Fibroblast of skin of left quadriceps (primary cell): Measurements from ENCODE around the gene TCERG1L.

Source experiments
- DNase-seq, 2 experiments: peaks; one replicate each; pipeline ENCODE4 v3.0.0-alpha.2; 2013; ENCODE audit warnings: low read depth in 2 of 2

TCERG1L gene

DNA sequence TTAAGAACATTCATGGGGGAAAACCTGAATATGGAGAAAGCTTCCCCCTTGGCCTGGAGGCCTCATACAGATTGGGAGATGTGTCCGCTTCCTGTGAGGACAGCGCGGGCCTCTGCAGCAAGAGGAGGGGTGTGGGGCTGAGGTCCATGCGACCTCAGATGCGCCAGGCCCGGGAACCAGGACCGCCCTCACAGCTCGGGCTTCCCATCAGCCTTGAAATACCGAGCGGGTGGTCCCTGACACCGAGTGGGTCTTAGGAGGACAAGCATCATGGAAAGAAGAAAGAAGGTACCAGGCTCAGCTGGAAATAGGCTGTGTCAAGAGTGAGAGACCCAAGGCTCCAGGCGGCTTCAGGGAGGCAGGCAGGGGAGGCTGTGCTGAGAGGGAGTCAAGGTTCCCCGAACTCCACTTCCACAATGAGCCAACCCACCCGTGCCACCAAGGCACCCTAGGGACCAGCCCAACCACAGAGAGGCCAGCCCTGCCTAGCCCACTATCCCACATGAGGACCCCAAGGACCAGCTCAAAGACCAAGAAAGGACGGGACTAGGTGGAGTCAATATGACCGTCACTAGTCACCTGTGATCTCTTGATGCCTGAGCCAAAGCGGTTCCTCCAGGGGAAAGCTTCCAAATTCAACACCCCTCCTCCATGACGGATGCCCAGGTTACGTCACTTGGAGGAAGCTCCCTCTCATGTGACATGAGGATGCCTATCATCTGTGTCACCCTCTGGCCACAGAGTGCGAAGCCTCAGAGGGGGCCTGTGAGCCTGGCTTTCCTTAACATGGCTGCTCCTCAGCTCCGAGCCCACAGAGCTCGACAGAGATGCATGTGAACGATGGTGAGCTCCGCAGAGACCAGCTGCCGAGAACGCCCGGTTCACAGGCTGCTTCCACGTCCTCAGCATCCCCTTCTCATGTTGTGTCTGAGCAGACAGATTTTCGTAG lies 103.7 kb downstream of the TCERG1L start:
- DNase-seq, result no peak

DNA sequence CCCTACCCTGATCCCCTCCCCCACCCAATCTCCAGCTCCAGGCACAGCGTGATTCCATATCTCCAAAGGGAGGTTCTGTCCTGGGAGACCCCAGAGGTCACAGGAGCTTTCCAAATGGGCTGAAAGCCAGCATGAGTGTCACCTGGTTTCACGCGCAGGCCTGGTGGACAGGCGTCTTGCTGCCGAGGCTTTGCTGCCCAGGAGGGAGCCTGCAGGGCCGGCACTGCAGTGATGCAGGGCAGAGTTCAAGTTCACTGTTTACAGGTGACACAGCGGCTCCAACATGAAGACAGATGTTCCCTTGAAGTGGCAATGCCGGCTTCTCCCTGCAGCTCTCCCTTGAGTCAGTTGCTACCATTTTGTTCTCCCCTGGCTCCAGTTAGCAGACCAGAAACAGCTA lies 104.3 kb downstream of the TCERG1L start:
- DNase-seq, result no peak

- no peak for DNase-seq
These were observed 105.2 kb downstream of the TCERG1L start for GRCh38 chr10:131206111-131206995.

- DNase-seq, result no peak
These were observed 106.0 kb downstream of the TCERG1L start for GRCh38 chr10:131205556-131205955.

DNA sequence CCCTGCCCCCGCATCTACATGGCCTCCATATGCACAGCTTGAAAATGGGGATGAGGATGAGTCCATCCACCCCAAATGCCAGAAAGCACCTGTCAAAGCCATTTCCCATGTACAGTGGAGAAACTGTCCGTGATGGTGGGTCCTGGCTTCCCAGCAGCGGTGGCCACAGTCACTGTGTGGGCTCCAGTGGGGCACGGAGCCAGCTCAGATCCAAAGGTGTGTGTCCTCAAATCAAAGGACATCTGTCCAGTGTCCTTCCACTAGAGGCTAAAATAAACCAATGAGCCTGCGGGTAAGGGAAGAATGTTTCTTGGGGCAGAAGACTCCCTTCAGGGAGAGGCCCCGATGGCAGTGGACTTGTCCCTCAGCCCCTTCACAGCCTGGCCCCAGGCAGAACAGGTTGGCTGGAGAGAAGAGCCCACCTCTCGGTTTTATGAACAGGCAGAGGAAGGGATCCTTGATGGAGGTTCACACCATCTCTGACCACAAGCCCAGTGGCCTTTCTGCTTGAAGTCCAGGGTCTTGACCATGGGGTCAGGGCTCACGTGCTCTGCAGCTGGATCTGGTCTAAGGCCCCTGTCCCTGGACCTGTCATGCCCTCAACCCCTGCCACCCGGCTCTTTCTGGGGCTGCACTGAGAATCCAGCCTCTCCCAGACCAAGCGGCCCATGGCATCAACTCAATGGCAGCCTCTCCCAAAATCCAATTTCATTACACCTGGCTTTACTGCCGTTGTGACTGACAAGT lies 106.9 kb downstream of the TCERG1L start:
- no peak for DNase-seq

- no peak for DNase-seq
These were observed 107.8 kb downstream of the TCERG1L start for GRCh38 chr10:131203456-131204357.

DNA sequence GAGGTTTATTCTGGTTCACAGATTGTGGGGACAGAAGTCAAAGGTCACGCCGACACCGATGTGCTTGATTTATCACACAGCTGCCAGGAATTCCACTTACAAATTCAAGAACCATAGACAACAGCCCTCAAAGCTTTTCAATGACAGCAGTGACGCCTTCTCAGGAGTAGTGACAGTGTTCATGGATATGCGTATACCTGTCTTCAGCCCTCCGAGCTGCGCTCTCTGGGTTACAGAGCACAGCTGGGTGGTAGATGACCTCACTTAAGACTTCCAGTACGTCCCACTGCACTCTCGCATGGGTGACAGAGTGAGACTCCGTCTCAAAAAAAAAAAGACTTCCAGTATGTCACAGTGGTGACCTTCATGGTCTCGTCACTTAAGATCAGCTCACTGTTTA lies 108.5 kb downstream of the TCERG1L start:
- no peak for DNase-seq

GRCh38 chr10:131201741-131202515 lies 109.6 kb downstream of the TCERG1L start:
- no peak for DNase-seq

GRCh38 chr10:131200856-131201470 lies 110.6 kb downstream of the TCERG1L start:
- no peak for DNase-seq

GRCh38 chr10:131199646-131200045 lies 111.9 kb downstream of the TCERG1L start:
- no peak for DNase-seq

DNA sequence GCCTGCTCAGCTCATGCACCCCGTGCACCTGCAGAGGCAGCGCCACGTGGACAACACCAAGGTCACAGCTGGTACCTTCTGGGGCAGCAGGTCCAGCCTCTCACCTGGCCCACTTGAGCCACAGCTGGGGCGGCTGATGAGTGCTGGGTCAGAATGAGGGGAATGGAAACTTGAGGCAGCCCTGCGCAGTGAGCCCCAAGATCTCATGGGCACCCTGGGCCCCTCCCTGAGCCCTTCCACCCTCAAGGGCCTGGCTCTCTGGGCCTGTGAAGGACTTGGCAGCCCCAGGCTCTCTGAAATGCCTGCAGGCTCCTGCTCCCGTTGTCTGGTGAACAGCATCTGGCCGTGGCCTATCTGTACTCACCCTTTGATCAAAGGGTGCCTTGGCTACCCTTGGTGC lies 112.7 kb downstream of the TCERG1L start:
- no peak for DNase-seq

DNA sequence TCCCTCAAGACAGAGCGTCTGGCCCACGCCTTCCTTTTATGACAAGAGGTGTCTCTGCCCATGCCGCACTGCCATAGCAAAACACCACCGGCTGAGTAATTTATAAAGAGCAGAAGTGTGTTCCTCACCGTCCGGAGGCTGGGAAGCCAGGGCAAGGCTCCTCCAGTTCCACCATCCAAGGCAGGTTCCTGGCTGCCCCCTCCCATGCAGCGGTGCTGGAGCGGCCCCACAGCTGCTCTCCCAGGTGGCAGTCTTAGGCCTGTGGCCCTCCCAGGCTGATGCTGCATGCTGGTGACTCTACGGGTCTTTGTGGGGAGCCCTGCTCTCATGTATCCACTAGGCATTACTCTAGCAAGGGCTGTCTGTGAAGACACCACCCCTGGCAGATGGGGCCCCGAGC lies 113.1 kb downstream of the TCERG1L start:
- no peak for DNase-seq

DNA sequence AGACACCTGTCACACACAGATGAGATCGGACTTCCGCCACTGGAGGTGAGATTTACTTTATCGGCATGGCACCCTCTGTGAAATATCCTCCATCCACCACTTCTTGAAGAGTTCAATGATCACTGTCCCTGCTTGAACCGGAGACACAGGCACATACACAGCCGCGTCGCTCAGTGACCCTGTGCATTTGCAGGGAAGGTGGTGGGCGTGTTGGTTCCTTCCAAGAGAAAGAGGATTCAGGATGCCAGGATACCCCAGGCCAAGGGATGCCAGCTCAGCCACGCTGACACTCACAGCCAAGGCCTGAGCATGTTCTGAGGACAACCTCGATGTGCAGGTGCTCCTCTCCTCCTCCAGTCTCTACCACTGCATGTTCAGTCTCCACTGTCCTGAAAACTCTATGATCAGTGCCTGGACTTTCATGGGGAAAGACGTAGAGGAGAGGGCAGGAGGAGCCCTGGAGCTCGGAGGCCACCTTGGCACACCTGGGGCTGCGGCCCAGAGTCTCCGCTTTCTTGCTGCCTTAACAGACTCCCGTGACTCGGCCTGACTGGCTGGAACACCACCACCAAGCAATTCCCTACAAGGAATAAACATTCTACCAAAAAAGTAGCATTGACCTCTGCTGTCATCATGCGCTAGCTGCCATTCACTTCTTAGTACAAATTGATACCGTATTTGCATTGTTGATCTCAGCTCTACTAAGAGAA lies 115.2 kb downstream of the TCERG1L start:
- DNase-seq, result no peak

DNA sequence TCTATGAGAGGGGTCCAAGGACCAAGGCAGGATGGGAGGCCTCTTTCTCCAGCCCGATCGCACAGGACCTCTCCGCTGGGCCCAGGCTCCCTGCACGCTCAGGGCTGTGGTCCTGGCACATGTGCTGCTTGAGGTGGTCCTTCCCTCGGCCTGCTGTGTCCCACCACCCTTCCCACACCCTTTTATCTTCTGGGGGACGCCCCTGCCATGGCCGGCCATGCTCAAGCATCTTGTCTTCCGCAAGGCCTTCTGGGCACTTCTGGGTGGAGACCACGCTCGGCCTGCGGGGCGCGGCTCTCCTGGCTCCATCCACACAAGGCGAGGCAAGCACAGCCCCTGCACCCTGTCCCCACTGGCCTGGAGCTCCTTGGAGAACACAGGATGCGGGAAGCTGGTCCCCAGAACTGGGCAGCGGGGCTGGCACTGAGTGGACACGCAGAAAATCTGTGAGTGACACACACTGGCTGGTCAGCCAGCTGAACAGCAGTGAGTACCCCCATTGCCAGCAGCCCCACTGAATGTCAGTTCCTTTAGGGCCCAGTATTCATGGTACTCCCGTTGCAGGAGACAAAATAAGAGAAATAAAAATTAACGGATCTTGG lies 115.9 kb downstream of the TCERG1L start:
- no peak for DNase-seq

DNA sequence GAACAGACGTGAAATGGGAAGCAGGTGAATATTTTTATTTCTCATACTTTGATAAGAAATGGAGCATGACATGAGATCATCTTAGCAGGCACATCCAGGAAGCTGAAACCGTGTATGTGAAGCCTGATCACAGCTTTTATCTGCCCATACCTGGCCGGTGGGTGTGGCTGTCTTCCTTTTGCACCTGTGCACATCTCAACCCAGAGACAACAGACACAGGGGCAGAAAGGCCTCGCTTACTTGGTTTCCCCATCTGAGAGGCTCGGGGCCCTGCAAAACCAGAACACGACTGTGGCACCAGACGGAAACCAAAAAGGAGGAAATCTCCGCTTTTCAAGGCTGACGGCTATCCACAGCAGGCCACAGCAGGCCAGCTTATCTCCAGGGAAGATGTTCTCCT lies 116.4 kb downstream of the TCERG1L start:
- DNase-seq, result no peak

DNA sequence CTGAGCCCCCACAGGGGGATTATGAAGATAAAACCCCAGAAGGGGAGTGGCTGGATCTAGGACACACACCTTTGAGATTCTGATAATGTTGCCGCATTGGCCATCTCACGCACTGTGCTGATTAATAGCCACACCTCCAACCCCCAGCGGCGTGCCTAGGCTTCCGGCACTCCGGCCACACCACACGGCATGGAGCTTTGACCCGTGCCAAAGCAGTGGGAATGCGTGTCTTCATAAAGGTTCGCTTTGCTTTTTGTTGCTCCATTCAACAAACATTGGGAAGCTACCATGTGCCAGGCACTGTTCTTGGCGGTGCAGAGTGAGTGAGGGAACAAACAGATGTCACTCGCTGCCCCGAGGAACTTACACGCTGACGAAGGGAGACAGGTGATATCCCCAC lies 117.6 kb downstream of the TCERG1L start:
- no peak for DNase-seq

DNA sequence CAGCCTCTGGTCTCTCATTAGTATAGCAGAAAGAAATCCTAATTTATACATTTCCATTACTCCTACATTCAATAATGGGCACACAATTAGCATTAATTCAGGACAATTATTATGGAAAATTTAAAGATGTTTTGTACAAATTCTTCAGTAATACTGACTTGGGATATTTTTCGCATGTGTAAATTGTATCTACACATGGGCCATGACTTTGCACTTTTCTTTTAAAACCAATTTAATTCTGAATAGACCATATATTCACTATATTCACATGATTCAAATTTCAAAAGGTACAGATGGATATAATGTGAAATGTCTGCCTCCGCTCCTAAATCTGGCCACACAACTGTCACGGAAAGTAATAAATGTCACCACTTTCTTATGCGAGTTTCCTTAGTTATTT lies 123.0 kb downstream of the TCERG1L start:
- no peak for DNase-seq

DNA sequence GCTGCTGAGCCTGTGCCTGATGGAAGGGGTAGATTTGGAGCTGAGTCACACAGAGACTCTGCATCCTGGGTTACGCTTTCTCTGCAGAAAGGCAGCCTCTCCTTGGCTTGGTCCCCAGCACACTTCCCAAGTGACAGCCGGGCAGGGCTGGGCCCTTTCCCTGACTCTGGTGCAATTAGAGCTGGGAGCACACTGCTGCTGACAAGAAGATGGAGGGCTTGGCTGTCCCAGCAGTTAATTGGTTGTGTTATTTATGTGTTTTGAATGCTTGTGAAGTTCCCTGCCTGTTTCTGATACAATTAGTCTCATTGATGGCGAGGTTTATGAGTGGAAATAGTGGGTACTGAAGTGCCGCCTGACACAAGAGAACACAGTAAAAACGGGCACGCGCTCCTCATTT lies 123.6 kb downstream of the TCERG1L start:
- no peak for DNase-seq

GRCh38 chr10:131187274-131187673 lies 124.2 kb downstream of the TCERG1L start:
- DNase-seq, result no peak
